Upper lobe of left lung (tissue), 6 donors: ENCODE data around the gene SERP2. TPM values are rescaled to one million over a fixed set of nuclear protein-coding genes. Genes with fewer than 3 reads are reported as not detected.

Experiments
- ATAC-seq, 2 donors: fragments of 200-7000 bp; cut with Tn5 transposase; one replicate each; pipeline ENCODE4 v1.9.1; 2022; ENCODE audit warnings: mild to moderate bottlenecking in 2 of 2, moderate library complexity in 2 of 2; ENCODE audit not compliant: low FRiP score in 2 of 2
- DNase-seq, 2 donors: peaks; one replicate each; pipeline ENCODE4 v3.0.0-alpha.2; 2019 to 2020
- H3K27ac ChIP-seq, 4 donors: fragments of 200-600 bp; sonication (generic); one replicate each; pipeline ENCODE4 v1.5.1; 2016 to 2019
- H3K27me3 ChIP-seq, 4 donors: fragments of 200-600 bp; sonication (generic); one replicate each; pipeline ENCODE4 v1.5.1; 2017 to 2019
- H3K36me3 ChIP-seq, 4 donors: fragments of 200-600 bp; sonication (generic); one replicate each; pipeline ENCODE4 v1.5.1; 2016 to 2019
- H3K4me1 ChIP-seq, 4 donors: fragments of 200-600 bp; sonication (generic); one replicate each; pipeline ENCODE4 v1.5.1; 2018 to 2019
- H3K4me3 ChIP-seq, 4 donors: fragments of 200-600 bp; sonication (generic); one replicate each; pipeline ENCODE4 v1.5.1; 2017 to 2019; ENCODE audit warnings: mild to moderate bottlenecking in 2 of 4, moderate library complexity in 1 of 4
- H3K9me3 ChIP-seq, 4 donors: fragments of 200-600 bp; sonication (generic); one replicate each; pipeline ENCODE4 v1.5.1; 2018 to 2019
- CTCF ChIP-seq, 6 experiments: fragments of 450-650 bp in 4 of 6; fragments of 200-600 bp in 2 of 6; sonication (generic) in 2 of 6; IDR thresholded peaks; one replicate each; pipeline ENCODE4 v1.5.1; 2016 to 2019; ENCODE audit warnings: antibody characterized with exemption in 6 of 6
- EP300 ChIP-seq, 4 donors: sonication (generic); formaldehyde crosslinking; IDR thresholded peaks; one replicate each; pipeline ENCODE4 v1.5.1; 2017; ENCODE audit warnings: antibody characterized with exemption in 4 of 4, control low read depth in 2 of 4
- POLR2A ChIP-seq, 4 donors: fragments of 450-650 bp; IDR thresholded peaks; one replicate each; pipeline ENCODE4 v1.5.1; 2016 to 2017; ENCODE audit warnings: antibody characterized with exemption in 4 of 4, mild to moderate bottlenecking in 2 of 4
- POLR2AphosphoS5 ChIP-seq, 2 donors: sonication (generic); formaldehyde crosslinking; IDR thresholded peaks; one replicate each; pipeline ENCODE4 v1.5.1; 2017; ENCODE audit warnings: antibody characterized with exemption in 2 of 2
- WGBS, 2 donors: methylation state at CpG; one replicate each; pipeline ENCODE4 v1.1.5; 2017 to 2018; 5-methylcytosine and 5-hydroxymethylcytosine counted together
- total RNA-seq, 6 donors: library from RNA; depleted of rRNA in 4 of 6; stranded (reverse); fragments of >200 nt in 4 of 6; gene quantifications; one replicate each; pipeline versions ENCODE4 v1.1.0 to v1.2.1, GENCODE V29; 2016 to 2021
- donor health status: DM: no; HTN: no; CAD: no; lungs with moderate emphysema.
- donor health status: DM: no; HTN: yes; CAD: no; lungs with severe emphysema.

The SERP2 gene
- total RNA-seq, 6 donors from 2014 or later: 0.89 to 27.2 (median 3.8) TPM

- no peak overlapping the region for H3K27ac ChIP-seq
Observed at GRCh38 chr13:44354884-44355283, 18.7 kb upstream of the SERP2 start.

GRCh38 chr13:44355621-44356020, 18.0 kb upstream of the SERP2 start:
- no peaks in the 10 kb centered on the region for H3K36me3 ChIP-seq
- no peaks in the 10 kb centered on the region for H3K9me3 ChIP-seq
- no peaks in the 10 kb centered on the region for H3K4me1 ChIP-seq
- no peak overlapping the region for H3K27ac ChIP-seq
- ATAC-seq: no peak
- DNase-seq: no peak
- no peak for TF ChIP-seq POLR2A (IDR thresholded peaks at IDR 0.05)
- TF ChIP-seq CTCF (IDR thresholded peaks at IDR 0.05): no peak
- TF ChIP-seq POLR2AphosphoS5 (IDR thresholded peaks at IDR 0.05): no peak
- no peak for TF ChIP-seq EP300 (IDR thresholded peaks at IDR 0.05)
- no peaks in the 10 kb centered on the region for H3K27me3 ChIP-seq
- H3K4me3 ChIP-seq: no peak overlapping the region
- 73 to 75% methylated on average over 3 of the region's 3 CpGs for WGBS, 2 donors

More at GRCh38 chr13:44354884-44355283, 18.7 kb upstream of the SERP2 start:
- TF ChIP-seq POLR2A (IDR thresholded peaks at IDR 0.05): no peak
- no peak for TF ChIP-seq EP300 (IDR thresholded peaks at IDR 0.05)
- no peak for TF ChIP-seq CTCF (IDR thresholded peaks at IDR 0.05)
- TF ChIP-seq POLR2AphosphoS5 (IDR thresholded peaks at IDR 0.05): no peak
- DNase-seq (no peak), ATAC-seq (no peak)
- H3K4me1 ChIP-seq: peaks cover 0 to 4% (median 0%) of the 10 kb centered on the region in 4 donors
- no peak overlapping the region for H3K4me3 ChIP-seq
- H3K36me3 ChIP-seq: no peaks in the 10 kb centered on the region
- H3K27me3 ChIP-seq: no peaks in the 10 kb centered on the region
- WGBS, 2 donors: 49 to 62% methylated on average over 3 of the region's 3 CpGs
- H3K9me3 ChIP-seq: no peaks in the 10 kb centered on the region

GRCh38 chr13:44359983-44360375, 13.6 kb upstream of the SERP2 start:
- no peak overlapping the region for H3K4me3 ChIP-seq
- no peak for DNase-seq
- H3K36me3 ChIP-seq: no peaks in the 10 kb centered on the region
- no peaks in the 10 kb centered on the region for H3K27me3 ChIP-seq
- ATAC-seq: no peak
- WGBS, 2 donors: 85 to 86% methylated on average over 1 of the region's 1 CpG
- H3K9me3 ChIP-seq: no peaks in the 10 kb centered on the region
- no peak for TF ChIP-seq CTCF (IDR thresholded peaks at IDR 0.05)
- TF ChIP-seq POLR2AphosphoS5 (IDR thresholded peaks at IDR 0.05): no peak
- TF ChIP-seq EP300 (IDR thresholded peaks at IDR 0.05): no peak
- no peak for TF ChIP-seq POLR2A (IDR thresholded peaks at IDR 0.05)
- H3K27ac ChIP-seq: no peak overlapping the region
- no peaks in the 10 kb centered on the region for H3K4me1 ChIP-seq

GRCh38 chr13:44362394-44363040, 11.1 kb upstream of the SERP2 start:
- H3K27me3 ChIP-seq: no peaks in the 10 kb centered on the region
- H3K9me3 ChIP-seq: no peaks in the 10 kb centered on the region
- WGBS, 2 donors: 53 to 63% methylated on average over 11 of the region's 11 CpGs
- no peak for TF ChIP-seq EP300 (IDR thresholded peaks at IDR 0.05)
- no peak for TF ChIP-seq POLR2AphosphoS5 (IDR thresholded peaks at IDR 0.05)
- no peak for TF ChIP-seq CTCF (IDR thresholded peaks at IDR 0.05)
- no peak for TF ChIP-seq POLR2A (IDR thresholded peaks at IDR 0.05)
- no peak for ATAC-seq
- H3K36me3 ChIP-seq: no peaks in the 10 kb centered on the region
- no peak overlapping the region for H3K4me3 ChIP-seq
- H3K4me1 ChIP-seq: no peaks in the 10 kb centered on the region
- no peak overlapping the region for H3K27ac ChIP-seq
- no peak for DNase-seq
